Parathyroid adenoma (tissue), 2 donors: ENCODE results near the gene PPFIA2.

ENCODE experiments used
- H2AFZ ChIP-seq: fragments of 300-600 bp; sonication (generic); one replicate; pipeline ENCODE4 v1.7.0; 2017; ENCODE audit warnings: antibody characterized with exemption, mild to moderate bottlenecking
- H3K27ac ChIP-seq: fragments of 300-600 bp; sonication (generic); one replicate; pipeline ENCODE4 v1.7.0; 2017
- H3K27me3 ChIP-seq: fragments of 300-600 bp; sonication (generic); one replicate; pipeline ENCODE4 v1.7.0; 2017; ENCODE audit warnings: low read length; ENCODE audit not compliant: control insufficient read depth, insufficient read depth
- H3K36me3 ChIP-seq: fragments of 300-600 bp; sonication (generic); one replicate; pipeline ENCODE4 v1.7.0; 2017; ENCODE audit warnings: low read length; ENCODE audit not compliant: control insufficient read depth, insufficient read depth
- H3K4me1 ChIP-seq: fragments of 300-600 bp; sonication (generic); one replicate; pipeline ENCODE4 v1.7.0; 2017; ENCODE audit warnings: control low read depth
- H3K4me2 ChIP-seq: fragments of 300-600 bp; sonication (generic); one replicate; pipeline ENCODE4 v1.7.0; 2017; ENCODE audit warnings: low read length
- H3K4me3 ChIP-seq: fragments of 300-600 bp; sonication (generic); one replicate; pipeline ENCODE4 v1.7.0; 2017; ENCODE audit warnings: low read depth, low read length
- H3K79me2 ChIP-seq: fragments of 300-600 bp; sonication (generic); one replicate; pipeline ENCODE4 v1.7.0; 2017; ENCODE audit warnings: control low read depth
- H3K9ac ChIP-seq: fragments of 300-600 bp; sonication (generic); one replicate; pipeline ENCODE4 v1.7.0; 2017; ENCODE audit warnings: mild to moderate bottlenecking
- H3K9me3 ChIP-seq: fragments of 300-600 bp; sonication (generic); one replicate; pipeline ENCODE4 v1.7.0; 2017; ENCODE audit warnings: low read length; ENCODE audit not compliant: control insufficient read depth
- TF ChIP-seq, protein P1 (sequence below): fragments of 300-600 bp; sonication (generic); IDR thresholded peaks from one replicate; pipeline ENCODE4 v1.7.0; 2017; ENCODE audit warnings: antibody characterized with exemption, mild to moderate bottlenecking
- donor health status: primary hyperparathyroidism.

Gene PPFIA2

GRCh38 chr12:81546811-81547210 lies 212.3 kb downstream of the PPFIA2 start:
- Histone ChIP-seq H3K9ac (no peak overlapping the region), H3K4me2 (no peak overlapping the region), H3K4me3 (no peak overlapping the region), H2AFZ (no peak overlapping the region), H3K9me3 (no peaks in the 10 kb centered on the region), H3K79me2 (no peaks in the 10 kb centered on the region), H3K27me3 (no peaks in the 10 kb centered on the region), H3K4me1 (no peaks in the 10 kb centered on the region), H3K36me3 (no peaks in the 10 kb centered on the region), H3K27ac (no peak overlapping the region)
- TF ChIP-seq, protein P1, sequence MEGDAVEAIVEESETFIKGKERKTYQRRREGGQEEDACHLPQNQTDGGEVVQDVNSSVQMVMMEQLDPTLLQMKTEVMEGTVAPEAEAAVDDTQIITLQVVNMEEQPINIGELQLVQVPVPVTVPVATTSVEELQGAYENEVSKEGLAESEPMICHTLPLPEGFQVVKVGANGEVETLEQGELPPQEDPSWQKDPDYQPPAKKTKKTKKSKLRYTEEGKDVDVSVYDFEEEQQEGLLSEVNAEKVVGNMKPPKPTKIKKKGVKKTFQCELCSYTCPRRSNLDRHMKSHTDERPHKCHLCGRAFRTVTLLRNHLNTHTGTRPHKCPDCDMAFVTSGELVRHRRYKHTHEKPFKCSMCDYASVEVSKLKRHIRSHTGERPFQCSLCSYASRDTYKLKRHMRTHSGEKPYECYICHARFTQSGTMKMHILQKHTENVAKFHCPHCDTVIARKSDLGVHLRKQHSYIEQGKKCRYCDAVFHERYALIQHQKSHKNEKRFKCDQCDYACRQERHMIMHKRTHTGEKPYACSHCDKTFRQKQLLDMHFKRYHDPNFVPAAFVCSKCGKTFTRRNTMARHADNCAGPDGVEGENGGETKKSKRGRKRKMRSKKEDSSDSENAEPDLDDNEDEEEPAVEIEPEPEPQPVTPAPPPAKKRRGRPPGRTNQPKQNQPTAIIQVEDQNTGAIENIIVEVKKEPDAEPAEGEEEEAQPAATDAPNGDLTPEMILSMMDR, result no peak

DNA sequence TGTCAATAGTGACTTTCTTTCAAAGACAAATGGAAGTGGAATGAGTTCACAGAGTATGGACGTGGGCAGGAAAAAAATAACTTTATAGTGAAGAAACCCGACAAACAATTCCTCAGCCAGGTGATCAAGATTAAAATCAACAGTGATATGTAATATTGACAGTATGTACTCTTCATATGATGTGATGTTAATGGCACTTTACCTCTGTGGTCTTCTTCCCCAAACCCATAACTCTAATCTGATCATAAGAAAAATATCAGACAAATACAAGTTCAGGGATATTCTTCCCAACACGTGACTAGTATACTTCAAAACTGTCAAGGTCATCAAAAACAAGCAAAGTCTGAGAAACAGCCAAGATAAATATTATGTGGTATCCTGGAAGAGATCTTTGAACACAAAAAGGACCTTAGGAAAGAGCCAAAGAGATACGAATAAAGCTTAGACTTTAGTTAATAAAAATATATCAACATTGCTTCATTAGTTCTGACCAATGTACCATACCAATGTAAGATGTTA lies 215.5 kb downstream of the PPFIA2 start:
- Histone ChIP-seq H3K9ac (no peak overlapping the region), H3K79me2 (no peaks in the 10 kb centered on the region), H3K27me3 (no peaks in the 10 kb centered on the region), H3K36me3 (no peaks in the 10 kb centered on the region), H3K27ac (no peak overlapping the region), H3K9me3 (no peaks in the 10 kb centered on the region), H3K4me2 (no peak overlapping the region), H3K4me3 (no peak overlapping the region), H3K4me1 (no peaks in the 10 kb centered on the region), H2AFZ (no peak overlapping the region)
- TF ChIP-seq, protein P1, result no peak

- Histone ChIP-seq H3K4me2 (no peak overlapping the region), H2AFZ (no peak overlapping the region), H3K27ac (no peak overlapping the region), H3K9ac (no peak overlapping the region), H3K79me2 (no peaks in the 10 kb centered on the region), H3K4me1 (no peaks in the 10 kb centered on the region), H3K36me3 (no peaks in the 10 kb centered on the region), H3K27me3 (no peaks in the 10 kb centered on the region), H3K4me3 (no peak overlapping the region), H3K9me3 (no peaks in the 10 kb centered on the region)
- TF ChIP-seq, protein P1, result no peak
Observed at GRCh38 chr12:81542065-81543010, 216.8 kb downstream of the PPFIA2 start.

DNA sequence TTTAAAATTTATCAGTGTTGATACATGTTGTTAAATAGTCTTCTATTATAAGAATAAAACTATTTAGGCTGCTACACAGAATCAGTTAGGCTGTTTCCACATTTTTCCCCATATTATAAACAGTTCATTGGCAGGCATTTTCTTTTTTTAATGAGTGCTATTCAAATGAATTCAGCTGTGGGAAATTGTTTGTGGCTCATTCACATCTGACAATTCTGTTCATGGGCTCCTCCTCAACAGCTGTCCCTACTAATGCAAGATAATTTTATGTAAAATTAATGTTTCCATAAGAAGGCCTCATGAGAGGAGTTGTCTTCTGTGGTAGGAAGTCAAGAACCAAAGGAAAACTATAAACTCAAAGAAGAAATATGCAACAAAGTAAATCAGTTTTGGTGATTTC lies 218.0 kb downstream of the PPFIA2 start:
- Histone ChIP-seq H3K27me3 (no peaks in the 10 kb centered on the region), H3K4me2 (no peak overlapping the region), H3K9me3 (no peaks in the 10 kb centered on the region), H3K4me3 (no peak overlapping the region), H3K36me3 (no peaks in the 10 kb centered on the region), H3K27ac (no peak overlapping the region), H2AFZ (no peak overlapping the region), H3K9ac (no peak overlapping the region), H3K4me1 (no peaks in the 10 kb centered on the region), H3K79me2 (no peaks in the 10 kb centered on the region)
- TF ChIP-seq, protein P1, result no peak
